Raji (cell line): Measurements from ENCODE around the gene LOXL3.

ENCODE experiments used
- POLR2A ChIP-seq: IDR thresholded peaks from 2 replicates; pipeline ENCODE4 v1.6.1; 2011; ENCODE audit warnings: low read depth, low read length, control low read depth; ENCODE audit not compliant: insufficient read depth

LOXL3 gene

DNA sequence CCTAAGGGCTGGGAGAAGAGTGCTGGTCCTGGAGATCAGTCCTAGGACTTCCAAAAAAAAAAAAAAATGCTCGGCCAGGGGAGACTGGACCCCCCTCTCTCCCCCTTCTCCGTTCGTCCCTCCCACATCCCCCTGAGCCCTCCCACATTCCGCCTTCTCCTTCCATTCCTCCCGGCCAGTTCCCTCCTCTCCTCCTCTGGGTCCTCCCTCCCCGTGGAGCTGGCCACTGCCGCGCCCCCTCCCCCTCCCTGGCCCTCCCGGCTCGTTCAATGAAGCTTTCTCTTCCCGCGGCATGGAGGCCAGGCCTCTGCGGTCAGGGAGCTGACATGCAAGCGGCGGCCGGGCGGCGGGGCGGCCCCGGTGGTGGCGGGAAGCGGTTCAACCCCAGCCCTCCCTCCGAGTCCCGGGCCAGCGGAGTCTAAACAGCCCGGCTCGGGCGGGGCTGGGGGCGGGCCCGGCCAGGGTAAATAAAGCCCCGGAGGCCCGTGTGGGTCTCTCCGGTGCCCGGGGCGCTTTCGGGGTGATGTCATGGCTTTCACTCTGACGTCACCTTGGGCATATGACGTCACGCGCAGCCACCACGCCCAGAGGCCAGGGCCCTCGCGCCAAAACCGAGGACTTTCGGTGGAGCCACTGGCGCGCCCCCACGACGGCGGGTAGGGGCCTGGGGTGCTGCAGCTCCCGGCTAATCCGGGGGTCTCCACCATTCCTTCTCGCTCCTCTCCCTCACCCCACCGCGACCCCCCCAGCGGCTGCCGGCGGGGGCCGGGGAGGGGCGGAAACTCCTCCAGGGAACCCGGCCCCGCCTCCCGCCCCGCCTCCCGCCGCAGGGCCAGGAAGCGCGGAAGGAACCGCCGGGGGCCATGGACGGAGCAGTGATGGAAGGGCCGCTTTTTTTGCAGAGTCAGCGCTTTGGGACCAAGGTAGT, at the start of gene LOXL3, which contains the start of gene DOK1:
Gene LOXL3 (minus strand): TSS at position 51 of the 928 bp plus-strand sequence. CDS start 1,308 bp downstream, outside the sequence.
Gene DOK1 (plus strand): TSS at position 829 of the 928 bp plus-strand sequence. CDS start 35 bp downstream, at position 864.
- TF ChIP-seq POLR2A: 0 out of 2 replicates have a peak, but pooled peaks have one; percentile 21

- TF ChIP-seq POLR2A: no peak
Measured at GRCh38 chr2:74602586-74603281, 49.0 kb upstream of the LOXL3 start.

GRCh38 chr2:74599676-74600075, 45.9 kb upstream of the LOXL3 start:
- no peak for TF ChIP-seq POLR2A

GRCh38 chr2:74597410-74597809, 43.7 kb upstream of the LOXL3 start:
- TF ChIP-seq POLR2A: no peak

GRCh38 chr2:74596584-74596983, 42.8 kb upstream of the LOXL3 start:
- TF ChIP-seq POLR2A: no peak

- no peak for TF ChIP-seq POLR2A
Measured at GRCh38 chr2:74593826-74594772, 40.4 kb upstream of the LOXL3 start.

DNA sequence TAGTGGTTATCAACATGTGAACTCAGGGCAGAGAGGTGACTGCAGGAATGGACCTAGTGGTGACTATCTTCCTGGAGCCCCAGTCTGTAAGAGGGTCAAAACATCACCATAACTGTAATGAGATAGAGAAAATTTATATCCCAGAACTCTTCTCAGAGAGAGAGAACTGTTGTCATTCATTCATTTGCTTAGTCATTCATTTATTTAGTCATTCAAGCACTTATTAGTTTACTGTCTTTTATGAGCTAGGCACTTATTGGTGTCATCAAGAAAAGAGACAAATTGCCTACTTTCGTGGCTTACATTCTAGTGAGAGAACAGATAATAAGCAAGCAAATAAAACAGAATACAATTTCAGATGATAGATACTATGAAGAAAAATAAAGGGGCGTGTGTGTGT, 34.9 kb upstream of the LOXL3 start:
- no peak for TF ChIP-seq POLR2A

DNA sequence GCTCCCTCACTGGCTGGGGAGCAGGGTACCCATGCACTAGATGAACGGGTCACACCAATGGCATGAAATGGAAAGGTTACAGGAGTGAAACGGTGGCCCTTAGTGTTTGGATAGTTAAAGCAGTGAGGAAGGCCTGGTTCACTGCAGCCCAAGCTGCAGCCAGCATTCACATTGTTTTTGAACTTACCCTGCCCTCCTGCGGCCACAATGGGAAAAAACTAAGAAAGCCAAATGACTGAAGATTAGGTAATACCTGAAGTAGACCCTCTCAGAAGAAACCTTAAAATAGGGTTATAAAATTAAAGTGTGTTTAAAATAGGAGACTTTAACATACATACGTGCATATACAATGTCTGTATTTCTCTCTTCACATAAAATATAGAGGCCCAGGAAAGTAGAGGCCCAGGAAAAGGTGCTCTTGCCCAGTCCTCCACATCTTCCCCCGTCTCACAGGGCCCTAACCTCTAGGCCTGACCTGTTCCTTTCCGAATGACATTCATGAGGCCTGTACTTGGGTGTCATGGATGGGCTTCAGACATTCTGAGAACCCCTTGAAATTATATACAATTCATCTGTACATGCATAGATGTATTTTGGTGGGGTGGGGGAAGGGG, 34.0 kb upstream of the LOXL3 start:
- no peak for TF ChIP-seq POLR2A

GRCh38 chr2:74585406-74586185, 31.9 kb upstream of the LOXL3 start:
- TF ChIP-seq POLR2A: no peak

DNA sequence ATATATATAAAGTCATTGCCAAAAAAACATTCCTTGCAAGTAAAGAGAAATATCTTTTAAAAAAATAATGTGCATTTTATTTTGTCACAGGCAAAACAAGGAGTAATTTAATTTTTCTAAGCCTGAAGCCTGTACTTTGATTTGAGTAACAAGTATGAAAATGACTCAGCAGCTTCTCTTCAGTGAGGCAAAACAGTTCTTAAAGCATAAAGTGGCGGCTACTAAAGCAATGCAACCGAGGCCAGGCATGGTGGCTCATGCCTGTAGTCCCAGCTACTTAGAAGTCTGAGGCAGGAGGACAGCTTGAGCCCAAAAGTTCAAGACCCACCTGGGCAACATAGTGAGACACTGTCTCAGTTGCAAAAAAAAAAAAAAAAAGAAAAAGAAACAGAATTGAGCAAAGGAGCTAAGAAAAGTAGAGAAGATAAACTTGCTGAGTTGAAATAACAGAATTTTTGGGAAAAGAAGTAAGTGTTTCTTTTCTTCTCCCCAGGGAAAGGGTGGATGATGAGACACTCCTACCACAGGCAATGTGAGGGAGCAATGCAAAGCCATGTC, 30.4 kb upstream of the LOXL3 start:
- TF ChIP-seq POLR2A: no peak

DNA sequence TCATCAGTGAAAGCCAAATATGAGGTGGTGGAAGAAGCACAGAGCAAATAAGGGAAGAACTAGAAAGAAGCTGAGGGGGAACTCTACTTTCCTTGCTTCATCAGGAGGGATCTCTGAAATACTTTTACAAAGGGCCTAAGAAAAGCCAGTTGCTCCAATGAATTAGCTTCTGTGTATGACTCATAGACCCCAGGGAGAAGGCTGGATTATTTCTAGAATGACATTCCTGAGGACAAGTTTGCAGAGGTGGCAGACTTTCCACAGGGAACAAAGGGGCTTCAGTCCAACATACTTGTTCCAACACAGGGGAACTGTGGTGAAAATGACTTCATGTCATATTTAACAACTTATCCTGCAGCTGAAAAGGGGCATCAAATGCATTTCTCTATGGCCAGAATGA, 29.8 kb upstream of the LOXL3 start:
- no peak for TF ChIP-seq POLR2A

GRCh38 chr2:74582184-74582583, 28.4 kb upstream of the LOXL3 start:
- no peak for TF ChIP-seq POLR2A

DNA sequence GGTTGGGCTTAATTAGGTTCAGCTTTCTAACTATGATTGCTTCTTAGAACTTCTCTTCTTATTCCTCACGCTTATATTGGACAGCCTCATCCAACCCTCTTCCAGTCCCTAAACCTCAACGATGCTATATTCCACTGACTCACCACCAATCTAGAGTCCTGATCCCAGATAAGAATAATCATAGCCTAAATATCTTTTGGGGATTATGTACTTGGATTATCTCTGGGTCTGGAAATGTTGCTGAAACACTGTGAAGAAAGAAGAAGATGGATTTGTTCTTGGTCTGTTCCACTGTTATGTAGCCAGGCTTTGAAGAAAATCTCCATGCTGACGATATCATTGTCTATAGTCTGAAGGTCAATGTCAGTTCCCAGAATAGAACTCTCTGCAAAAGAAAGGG, 27.7 kb upstream of the LOXL3 start:
- TF ChIP-seq POLR2A: no peak
